SH-SY5Y (cell line): ENCODE data around the gene STAT4.

Source experiments
- GATA2 ChIP-seq: IDR thresholded peaks from 2 replicates; pipeline ENCODE4 v1.6.1; 2011; ENCODE audit warnings: mild to moderate bottlenecking, low read depth, low read length
- GATA3 ChIP-seq: IDR thresholded peaks from 2 replicates; pipeline ENCODE4 v1.6.1; 2011; ENCODE audit warnings: low read depth, mild to moderate bottlenecking, low read length, moderate library complexity

DNA sequence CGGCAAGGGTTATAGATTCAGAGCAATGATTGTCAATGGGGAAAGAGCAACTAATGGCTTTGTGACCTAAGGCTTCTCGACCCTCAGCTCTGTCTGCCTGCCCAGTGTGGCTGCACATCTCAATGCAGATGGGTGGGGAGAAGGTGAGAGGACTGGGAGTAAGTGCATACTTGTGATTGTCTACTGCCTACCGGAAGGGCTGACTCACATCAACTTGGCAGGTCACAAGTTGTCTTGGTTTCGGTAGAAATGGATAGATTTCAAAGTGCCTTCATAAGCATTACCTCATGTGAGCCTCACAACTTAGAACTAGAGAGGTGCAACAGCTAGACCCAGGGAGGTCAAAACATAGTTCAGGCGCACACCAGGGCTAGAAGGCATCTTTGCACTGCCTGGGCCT is 166.2 kb downstream of the STAT4 start:
- TF ChIP-seq GATA2 = no peak
- TF ChIP-seq GATA3 = no peak
